PC-3 (cell line): ENCODE data around the gene TNFAIP8L3. TPM values are rescaled to one million over a fixed set of nuclear protein-coding genes. Genes with fewer than 3 reads are reported as not detected.
"Not testable (repeated sequence)": the region's sequence is repeated elsewhere in the genome, so short reads cannot be mapped to it uniquely, and the experiment has no call there.

Experiments used
- ATAC-seq: fragments of 200-7000 bp; cut with Tn5 transposase; 2 replicates; pipeline ENCODE4 v1.9.1; 2020; ENCODE audit warnings: mild to moderate bottlenecking, moderate library complexity
- BruUV-seq: library from RNA; stranded (reverse); fragments of 400-500 nt; replicated peaks from 2 replicates; lab custom pipeline; 2021; lab: Mats Ljungman, UMichigan
- CTCF ChIA-PET: fragments of 300-600 bp; sonication (Branson Sonifier 250); formaldehyde crosslinking; loops from one replicate; lab custom pipeline; 2022; ENCODE audit warnings: antibody characterized with exemption; lab: Charles Lee
- POLR2A ChIA-PET: fragments of 300-600 bp; sonication (Branson Sonifier 250); formaldehyde crosslinking; loops from one replicate; lab custom pipeline; 2022; ENCODE audit warnings: antibody characterized with exemption; ENCODE audit not compliant: unreplicated experiment; lab: Charles Lee
- DNase-seq: peaks from one replicate; pipeline ENCODE4 v3.0.0-alpha.2; 2015
- H2AFZ ChIP-seq: fragments of 300-600 bp; sonication (generic); 2 replicates; pipeline ENCODE4 v1.6.0; 2016; ENCODE audit warnings: antibody characterized with exemption, low read length
- H3F3A ChIP-seq: fragments of 300-600 bp; sonication (generic); one replicate; pipeline ENCODE4 v1.6.0; 2017; ENCODE audit warnings: antibody characterized with exemption, low read length, control low read depth, mild to moderate bottlenecking; ENCODE audit not compliant: unreplicated experiment
- H3K27ac ChIP-seq: fragments of 300-600 bp; sonication (generic); 2 replicates; pipeline ENCODE4 v1.5.1; 2016; ENCODE audit warnings: mild to moderate bottlenecking, low read length
- H3K27me3 ChIP-seq: fragments of 300-600 bp; sonication (generic); 2 replicates; pipeline ENCODE4 v1.6.1; 2016; ENCODE audit warnings: low read length, mixed read lengths
- H3K36me3 ChIP-seq: fragments of 300-600 bp; sonication (generic); 2 replicates; pipeline ENCODE4 v1.6.1; 2016; ENCODE audit warnings: low read depth, mixed run types, low read length, mixed read lengths
- H3K4me1 ChIP-seq: fragments of 300-600 bp; sonication (generic); 2 replicates; pipeline ENCODE4 v1.5.1; 2016; ENCODE audit warnings: low read length; ENCODE audit not compliant: insufficient read depth
- H3K4me2 ChIP-seq: fragments of 300-600 bp; sonication (generic); 2 replicates; pipeline ENCODE4 v1.6.0; 2016; ENCODE audit warnings: low read length
- H3K4me3 ChIP-seq: fragments of 300-600 bp; sonication (generic); 2 replicates; pipeline ENCODE4 v1.5.1; 2016; ENCODE audit warnings: mild to moderate bottlenecking, low read length, mixed read lengths
- H3K79me2 ChIP-seq: fragments of 300-600 bp; sonication (generic); 2 replicates; pipeline ENCODE4 v1.6.1; 2017; ENCODE audit warnings: low read length, mixed read lengths
- H3K9ac ChIP-seq: fragments of 300-600 bp; sonication (generic); 2 replicates; pipeline ENCODE4 v1.6.0; 2016; ENCODE audit warnings: mild to moderate bottlenecking, low read length
- H3K9me2 ChIP-seq: fragments of 300-600 bp; sonication (generic); replicated peaks from 2 replicates; pipeline ENCODE4 v1.6.1; 2016; ENCODE audit warnings: mixed run types, low read length, mixed read lengths
- H3K9me3 ChIP-seq: fragments of 300-600 bp; sonication (generic); 2 replicates; pipeline ENCODE4 v1.6.1; 2016; ENCODE audit warnings: low read length, mixed read lengths
- H4K20me1 ChIP-seq: fragments of 300-600 bp; sonication (generic); 2 replicates; pipeline ENCODE4 v1.6.1; 2016; ENCODE audit warnings: low read length, mixed read lengths
- CTCF ChIP-seq: fragments of 300-600 bp; sonication (generic); conservative IDR thresholded peaks from 2 replicates; pipeline ENCODE4 v1.5.1; 2017; ENCODE audit warnings: antibody characterized with exemption, low read depth, mild to moderate bottlenecking, low read length
- EZH2 ChIP-seq: fragments of 300-600 bp; sonication (generic); IDR thresholded peaks from one replicate; pipeline ENCODE4 v1.6.1; 2017; ENCODE audit warnings: antibody characterized with exemption, mild to moderate bottlenecking, low read length; ENCODE audit not compliant: unreplicated experiment
- EZH2phosphoT487 ChIP-seq: fragments of 300-600 bp; sonication (generic); IDR thresholded peaks from 2 replicates; pipeline ENCODE4 v1.6.1; 2018; ENCODE audit warnings: mild to moderate bottlenecking, antibody characterized with exemption, low read length, borderline replicate concordance
- intact Hi-C: fragments of 100-400 bp; cut with micrococcal nuclease; formaldehyde crosslinking; loops from 2 replicates; pipeline ENCODE4 v1.9.0; 2023
- total RNA-seq: library from RNA; depleted of rRNA; stranded (reverse); fragments of >200 nt; gene quantifications from 2 replicates; pipeline ENCODE4 v1.2.3, GENCODE V29; 2014

The TNFAIP8L3 gene
- total RNA-seq, 1 experiment from 2014 or later = not detected

- CTCF ChIA-PET = no interaction called here
- TF ChIP-seq CTCF (no peak), EZH2phosphoT487 (no peak), EZH2 (no peak)
- ATAC-seq = no peak
Observed at GRCh38 chr15:51038974-51039319, 55.8 kb downstream of the TNFAIP8L3 start.

GRCh38 chr15:51038162-51038973, 56.3 kb downstream of the TNFAIP8L3 start:
- Histone ChIP-seq H3K4me2 (no peak overlapping the region), H3K9me2 (no peaks in the 10 kb centered on the region), H3K27me3 (no peaks in the 10 kb centered on the region), H2AFZ (no peak overlapping the region), H3K27ac (no peak overlapping the region), H3K79me2 (no peaks in the 10 kb centered on the region), H4K20me1 (no peaks in the 10 kb centered on the region), H3K9ac (no peak overlapping the region), H3K4me3 (no peak overlapping the region), H3F3A (no peaks in the 10 kb centered on the region), H3K4me1 (no peaks in the 10 kb centered on the region), H3K9me3 (no peaks in the 10 kb centered on the region), H3K36me3 (no peaks in the 10 kb centered on the region)
- TF ChIP-seq EZH2phosphoT487 (no peak), CTCF (no peak), EZH2 (no peak)
- no peak for DNase-seq
- CTCF ChIA-PET = no interaction called here
- no TSS peak for BruUV-seq
- no peak for ATAC-seq
- intact Hi-C loops = no loop called here
- POLR2A ChIA-PET = no interaction called here

More at GRCh38 chr15:51038974-51039319, 55.8 kb downstream of the TNFAIP8L3 start:
- POLR2A ChIA-PET = no interaction called here
- intact Hi-C loops = no loop called here
- H3K27ac ChIP-seq = no peak overlapping the region
- no peaks in the 10 kb centered on the region for H3K9me2 ChIP-seq
- no peaks in the 10 kb centered on the region for H3K27me3 ChIP-seq
- H3K9me3 ChIP-seq = no peaks in the 10 kb centered on the region
- H3K79me2 ChIP-seq = no peaks in the 10 kb centered on the region
- H3K9ac ChIP-seq = no peak overlapping the region
- DNase-seq = no peak
- H3F3A ChIP-seq = no peaks in the 10 kb centered on the region
- no peaks in the 10 kb centered on the region for H3K4me1 ChIP-seq
- no peak overlapping the region for H3K4me3 ChIP-seq
- no peak overlapping the region for H2AFZ ChIP-seq
- no peaks in the 10 kb centered on the region for H3K36me3 ChIP-seq
- H4K20me1 ChIP-seq = no peaks in the 10 kb centered on the region
- no peak overlapping the region for H3K4me2 ChIP-seq
- no TSS peak for BruUV-seq

- POLR2A ChIA-PET, H3K9ac ChIP-seq, H3K27ac ChIP-seq, H3K36me3 ChIP-seq, CTCF ChIA-PET, BruUV-seq, H2AFZ ChIP-seq, H3K4me2 ChIP-seq, H3F3A ChIP-seq, H3K4me1 ChIP-seq, intact Hi-C loops, H3K9me3 ChIP-seq, H3K27me3 ChIP-seq, DNase-seq, H3K79me2 ChIP-seq, ATAC-seq, H3K4me3 ChIP-seq, H4K20me1 ChIP-seq, H3K9me2 ChIP-seq: not testable (repeated sequence)
Observed at GRCh38 chr15:51037474-51037873, 57.2 kb downstream of the TNFAIP8L3 start.
